ENCODE results near the gene ZCWPW1. TPM values are rescaled to one million over a fixed set of nuclear protein-coding genes. Genes with fewer than 3 reads are reported as not detected.

Gene ZCWPW1
- total and polyA plus RNA-seq, 2 of the 8 experiments (the other 6 are each of a cell fraction or from before 2014, with no cell fraction given), result 0.51 to 1.4 TPM

GRCh38 chr7:100443096-100443840 is 14.8 kb upstream of the ZCWPW1 start (continued):
- TF ChIP-seq CBX8 (IDR thresholded peaks at IDR 0.05; ENCODE audit: borderline replicate concordance, low read depth, low read length) (no peak), SIRT6 (IDR thresholded peaks at IDR 0.05; ENCODE audit: low read length) (no peak), EP300 (IDR thresholded peaks at IDR 0.05; ENCODE audit: borderline replicate concordance in 1 of 2, low read depth in 2 of 2, low read length in 2 of 2) (no peak), EZH2 (IDR thresholded peaks at IDR 0.05; ENCODE audit: low read depth, low read length, severe bottlenecking) (no peak)
